Sigmoid colon (tissue), 3 donors: ENCODE results near the gene UQCRHL.

ENCODE experiments used
- CTCF ChIP-seq, 4 experiments: fragments of 450-650 bp in 3 of 4; fragments of 200-600 bp in 1 of 4; IDR thresholded peaks; one replicate each; pipeline ENCODE4 v1.5.1; 2016 to 2019; ENCODE audit warnings: antibody characterized with exemption in 4 of 4, mild to moderate bottlenecking in 3 of 4, moderate library complexity in 2 of 4
- POLR2A ChIP-seq, 2 donors: fragments of 450-650 bp; IDR thresholded peaks; one replicate each; pipeline ENCODE4 v1.6.1; 2016; ENCODE audit warnings: antibody characterized with exemption in 2 of 2, mild to moderate bottlenecking in 2 of 2, moderate library complexity in 2 of 2

DNA sequence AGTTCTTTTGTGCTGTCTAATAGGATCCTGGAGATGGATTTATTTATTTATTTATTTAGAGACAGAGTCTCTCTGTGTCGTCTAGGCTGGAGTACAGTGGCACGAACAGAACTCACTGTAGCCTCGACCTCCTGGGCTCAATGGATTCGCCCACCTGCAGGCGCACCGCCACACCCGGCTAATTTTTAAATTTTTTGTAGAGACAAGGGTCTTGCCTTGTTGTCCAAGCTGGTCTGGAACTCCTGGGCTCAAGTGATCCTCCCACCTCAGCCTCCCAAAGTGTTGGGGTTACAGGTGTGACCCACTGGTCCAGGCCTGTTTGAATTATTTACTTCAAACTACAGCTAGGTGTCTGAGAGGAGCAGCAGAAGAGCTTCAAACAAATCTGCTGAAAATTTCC lies 30.5 kb upstream of the UQCRHL start:
- no peak for TF ChIP-seq CTCF (IDR thresholded peaks at IDR 0.05)
- TF ChIP-seq POLR2A (IDR thresholded peaks at IDR 0.05) = no peak
